Activated gamma-delta T cell treated with Interleukin-2 at 50 U/mL for 16 hours (primary cell): Measurements from ENCODE around the gene STARD3NL.
"Not testable (repeated sequence)": the region's sequence is repeated elsewhere in the genome, so short reads cannot be mapped to it uniquely, and the experiment has no call there.

Experiments used
- DNase-seq: peaks from one replicate; pipeline ENCODE4 v3.0.0-alpha.2; 2020

STARD3NL gene

GRCh38 chr7:38223306-38223705 lies 45.3 kb downstream of the STARD3NL start:
- no peak for DNase-seq

- no peak for DNase-seq
Measured at GRCh38 chr7:38224392-38224791, 46.3 kb downstream of the STARD3NL start.

- peak; percentile 47 for DNase-seq
Measured at GRCh38 chr7:38229386-38229785, 51.3 kb downstream of the STARD3NL start.

GRCh38 chr7:38229884-38230642 lies 52.0 kb downstream of the STARD3NL start:
- no peak for DNase-seq

DNA sequence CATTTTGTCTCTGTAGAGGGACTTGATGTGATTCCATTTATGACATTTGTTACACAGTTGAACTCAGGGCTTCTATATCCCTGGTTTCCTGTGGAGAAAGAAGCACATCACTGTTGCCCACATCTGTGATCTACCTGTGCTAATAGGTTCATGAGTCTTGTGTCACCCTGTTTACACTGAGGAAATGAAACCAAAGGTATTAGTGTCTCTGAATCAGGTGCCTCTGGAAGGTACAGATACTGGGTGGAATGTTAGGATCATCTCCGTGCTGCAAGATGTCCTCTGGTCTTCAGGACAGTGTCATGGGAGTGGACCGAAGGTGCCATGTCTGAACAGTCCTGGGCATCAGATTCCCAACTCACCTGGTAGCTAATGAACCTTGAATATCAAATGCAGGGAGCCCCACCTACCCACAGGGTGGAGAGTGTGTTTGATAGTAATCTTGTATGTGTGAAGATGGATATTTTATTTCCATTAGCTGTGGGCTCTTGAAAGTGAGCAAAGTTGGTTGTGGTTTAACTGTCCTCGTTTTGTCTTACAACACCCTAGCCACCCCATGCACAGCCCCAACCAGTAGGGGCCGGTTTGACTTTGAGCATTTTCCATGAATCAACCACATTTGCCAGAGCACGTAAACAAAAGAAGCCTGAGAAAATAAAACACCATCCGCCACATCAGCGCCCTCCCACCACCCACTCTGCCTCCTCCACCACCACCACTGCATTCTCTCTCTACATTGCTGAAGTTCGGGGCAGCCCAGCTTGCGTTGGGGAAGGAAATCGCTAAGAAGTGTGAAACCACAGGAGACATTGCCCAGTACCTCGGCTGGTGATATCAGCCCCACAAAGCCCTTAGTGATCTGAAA lies 54.7 kb downstream of the STARD3NL start:
- DNase-seq: peak; percentile 87

DNA sequence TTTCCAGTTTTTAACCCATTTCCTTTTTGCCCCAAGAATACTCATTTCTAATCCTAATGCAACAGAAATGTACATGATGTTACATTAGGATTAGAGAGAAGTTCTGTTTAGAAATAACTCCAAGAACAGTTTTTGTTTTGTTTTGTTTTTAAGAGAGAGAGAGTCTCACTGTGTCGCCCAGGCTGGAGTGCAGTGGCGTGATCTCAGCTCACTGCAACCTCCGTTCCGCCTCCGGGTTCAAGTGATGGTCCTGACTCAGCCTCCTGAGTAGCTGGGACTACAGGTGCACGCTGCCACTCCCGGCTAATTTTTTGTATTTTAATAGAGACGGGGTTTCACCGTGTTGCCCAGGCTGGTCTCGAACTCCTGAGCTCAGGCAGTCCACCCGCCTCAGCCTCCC lies 56.7 kb downstream of the STARD3NL start:
- DNase-seq: not testable (repeated sequence)

DNA sequence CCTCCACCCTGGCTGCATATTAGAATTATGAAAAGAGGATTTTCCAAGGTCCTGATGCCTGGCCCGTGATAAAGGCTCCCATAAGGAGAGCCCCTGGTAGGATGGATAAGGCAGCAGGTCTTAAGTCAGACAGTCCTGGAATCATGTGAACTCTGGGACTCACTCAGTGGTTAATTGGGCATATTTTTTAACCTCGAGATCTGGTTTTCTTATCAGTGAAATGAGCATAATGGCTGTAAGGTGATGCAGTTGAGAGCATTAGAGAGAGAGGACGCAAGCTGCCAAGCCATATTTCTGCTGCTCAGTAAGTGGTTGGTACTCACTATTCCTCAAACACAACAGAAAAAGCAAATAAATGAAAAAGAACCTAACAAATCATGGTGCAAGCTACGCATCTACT lies 57.6 kb downstream of the STARD3NL start:
- no peak for DNase-seq

GRCh38 chr7:38239129-38239528 lies 61.1 kb downstream of the STARD3NL start:
- not testable (repeated sequence) for DNase-seq

- no peak for DNase-seq
Measured at GRCh38 chr7:38241071-38241470, 63.0 kb downstream of the STARD3NL start.

- no peak for DNase-seq
Measured at GRCh38 chr7:38242814-38243213, 64.8 kb downstream of the STARD3NL start.

DNA sequence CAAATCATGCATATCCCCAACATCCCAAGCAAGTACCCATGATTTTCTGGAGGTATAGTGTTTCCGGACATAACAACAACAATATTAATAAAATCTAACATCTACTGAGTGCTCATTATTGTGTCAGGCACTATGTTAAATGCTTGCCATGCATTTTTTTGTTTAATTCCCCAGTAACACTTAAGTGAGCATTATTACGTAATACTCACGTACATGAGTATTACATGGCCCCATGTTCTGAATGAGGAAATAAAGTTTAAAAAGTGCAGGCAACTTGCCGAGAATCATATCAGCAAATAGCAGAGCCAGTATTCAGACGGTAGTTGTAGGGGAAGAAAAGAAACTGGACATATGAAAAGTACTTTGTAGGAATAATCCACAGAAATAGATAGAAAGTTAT lies 65.3 kb downstream of the STARD3NL start:
- DNase-seq: not testable (repeated sequence)

GRCh38 chr7:38244516-38244915 lies 66.5 kb downstream of the STARD3NL start:
- DNase-seq: no peak

GRCh38 chr7:38245409-38245977 lies 67.4 kb downstream of the STARD3NL start:
- peak; percentile 38 for DNase-seq

GRCh38 chr7:38248069-38248567 lies 70.1 kb downstream of the STARD3NL start:
- no peak for DNase-seq

GRCh38 chr7:38249849-38250248 lies 71.8 kb downstream of the STARD3NL start:
- DNase-seq: not testable (repeated sequence)

DNA sequence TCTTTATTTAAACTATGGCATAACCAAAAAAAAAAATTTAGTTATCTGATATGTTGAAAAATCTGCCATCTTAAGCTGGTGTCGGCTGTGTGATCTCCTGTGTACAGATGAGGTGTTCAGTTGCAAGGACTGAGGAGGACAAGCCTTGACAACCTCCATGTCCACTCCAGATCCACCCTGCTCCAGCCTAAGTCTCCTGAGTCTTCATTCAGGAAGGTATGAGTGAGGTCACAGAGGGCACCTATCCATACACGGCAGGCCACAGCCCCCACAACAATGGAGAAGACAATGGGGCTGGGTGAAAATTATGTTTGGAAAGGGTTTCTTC lies 79.3 kb downstream of the STARD3NL start:
- no peak for DNase-seq

- DNase-seq: not testable (repeated sequence)
Measured at GRCh38 chr7:38259157-38259556, 81.1 kb downstream of the STARD3NL start.

- DNase-seq: not testable (repeated sequence)
Measured at GRCh38 chr7:38261601-38262000, 83.6 kb downstream of the STARD3NL start.

DNA sequence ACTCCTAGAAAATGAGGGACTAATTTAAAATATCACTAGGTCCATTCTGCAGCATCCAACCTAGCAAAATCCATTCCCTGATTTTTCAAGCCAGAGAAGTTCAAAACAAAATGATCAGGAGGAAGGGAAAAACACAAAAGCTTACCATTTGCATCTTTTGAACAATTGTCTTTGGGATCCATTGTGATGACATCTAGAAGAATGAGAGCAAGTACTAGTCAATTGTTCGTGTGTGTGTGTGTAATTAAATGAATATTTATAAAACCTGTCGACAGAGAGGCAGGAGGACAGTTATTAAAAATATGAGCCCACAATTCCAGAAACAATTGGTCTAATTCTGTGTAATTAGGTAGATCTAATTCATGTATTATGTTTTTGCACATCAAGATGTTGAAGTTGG lies 84.0 kb downstream of the STARD3NL start:
- DNase-seq: not testable (repeated sequence)

GRCh38 chr7:38262545-38262944 lies 84.5 kb downstream of the STARD3NL start:
- DNase-seq: no peak

- DNase-seq: not testable (repeated sequence)
Measured at GRCh38 chr7:38263274-38263673, 85.2 kb downstream of the STARD3NL start.

DNA sequence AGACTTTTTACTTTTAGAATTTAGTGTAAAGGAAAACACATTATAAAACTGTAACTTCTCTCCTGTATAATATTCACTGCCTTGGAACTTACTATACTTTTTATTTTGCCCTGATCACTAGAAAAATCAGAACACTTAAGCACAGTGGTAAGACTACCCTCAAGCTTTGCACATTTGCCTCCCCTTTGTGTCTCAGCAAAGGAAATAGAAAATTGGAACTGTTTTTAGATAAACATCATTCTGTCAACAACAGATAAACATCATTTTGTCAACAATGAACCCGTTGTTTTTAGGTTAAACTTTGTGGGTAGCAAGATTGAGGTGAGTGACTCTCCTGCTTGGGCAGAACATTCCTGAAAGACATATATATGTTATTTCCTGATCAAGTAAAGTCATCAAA lies 86.6 kb downstream of the STARD3NL start:
- DNase-seq: not testable (repeated sequence)

DNA sequence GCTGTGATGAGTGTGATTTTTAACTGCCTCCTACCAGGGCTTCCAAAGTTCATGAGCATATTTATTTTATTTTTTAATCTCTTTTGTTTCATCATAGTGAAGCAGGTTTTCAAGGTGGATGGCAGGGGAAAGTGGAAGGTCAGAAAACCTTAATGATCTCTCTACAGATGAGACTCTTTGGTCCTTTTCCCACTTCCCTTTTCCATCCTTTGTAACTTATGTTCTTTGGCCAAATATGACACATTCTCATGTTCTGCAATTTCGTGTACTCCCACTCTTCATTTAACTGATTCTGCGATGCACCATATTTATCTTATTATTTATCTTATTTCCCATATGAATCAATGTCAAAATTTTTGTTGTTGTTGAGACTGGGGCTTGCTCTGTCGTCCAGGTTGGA lies 87.9 kb downstream of the STARD3NL start:
- DNase-seq: not testable (repeated sequence)
